ENCODE results near the gene CDC42BPA. TPM values are rescaled to one million over a fixed set of nuclear protein-coding genes. Genes with fewer than 3 reads are reported as not detected.

CDC42BPA gene
- total and polyA plus RNA-seq, 2 donors (not counting 3 experiments of a cell fraction or from before 2014, with no cell fraction given) = 26.1 to 92.6 TPM

DNA sequence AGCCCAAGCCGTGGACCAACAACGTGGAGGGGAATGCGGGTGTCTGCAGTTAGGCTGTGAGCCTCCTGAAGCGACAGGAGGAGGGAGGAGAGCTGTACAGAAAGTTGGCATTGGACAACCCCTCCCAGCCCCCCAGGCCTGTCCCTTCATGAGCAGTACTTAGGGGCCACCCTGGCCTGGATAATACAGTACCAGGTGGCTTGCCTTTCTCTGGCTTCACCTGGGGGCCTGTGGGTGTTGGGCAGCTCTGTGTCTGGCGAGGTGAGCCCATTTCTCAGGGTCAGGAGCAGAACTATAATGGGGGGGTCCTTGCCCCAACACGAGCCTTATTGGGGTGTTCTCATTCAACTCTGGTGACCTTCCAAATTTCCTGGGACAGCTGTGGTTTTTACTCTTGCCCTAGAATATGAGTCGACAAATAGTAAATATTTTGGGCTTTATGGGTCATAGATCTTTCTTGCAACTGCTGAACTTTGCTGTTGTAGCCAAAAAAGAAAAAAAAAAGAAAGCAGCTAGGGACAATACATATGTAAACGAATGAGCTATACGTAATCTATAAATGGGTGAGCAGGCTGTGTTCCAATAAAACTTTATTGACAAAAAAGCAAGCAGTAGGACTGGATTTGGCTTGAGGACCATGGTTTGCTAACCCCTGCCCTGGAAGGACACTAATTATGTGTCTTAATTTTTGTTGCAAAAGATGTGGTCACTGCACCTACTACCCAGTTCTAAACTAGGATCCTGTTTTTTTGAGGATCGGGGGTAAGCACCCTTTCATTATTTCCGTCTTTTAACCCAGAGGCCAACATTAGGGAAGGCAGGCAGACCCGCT lies 366.8 kb downstream of the CDC42BPA start:
- Histone ChIP-seq H3K4me1 (ENCODE audit: control insufficient read depth, extremely low read depth, insufficient read depth, low read length) (no peaks in the 10 kb centered on the region), H3K27ac (ENCODE audit: insufficient read depth, low read depth, low read length) (no peak overlapping the region), H3K79me2 (ENCODE audit: control insufficient read depth, insufficient read depth, low read length) (no peaks in the 10 kb centered on the region), H4K20me1 (replicated peaks; ENCODE audit: control insufficient read depth, extremely low read depth, insufficient read depth, low read length) (no peaks in the 10 kb centered on the region), H3K4me2 (ENCODE audit: insufficient read depth, low read length) (no peak overlapping the region), H3K36me3 (ENCODE audit: control insufficient read depth in 2 of 2, extremely low read depth in 1 of 2, insufficient read depth in 2 of 2, low read length in 2 of 2) (no peaks in the 10 kb centered on the region), H3K4me3 (replicated peaks in 1 of 3; ENCODE audit: insufficient read depth in 1 of 3, low read depth in 1 of 3, low read length in 3 of 3) (no peak overlapping the region), H2AFZ (ENCODE audit: low read depth, low read length) (no peak overlapping the region), H3K9me1 (replicated peaks; ENCODE audit: control insufficient read depth, extremely low read depth, insufficient read depth, low read length) (no peaks in the 10 kb centered on the region), H3K9me3 (replicated peaks; ENCODE audit: control insufficient read depth, insufficient read depth, low read length) (no peaks in the 10 kb centered on the region), H3K27me3 (ENCODE audit: control insufficient read depth in 2 of 2, insufficient read depth in 2 of 2, low read length in 2 of 2) (no peaks in the 10 kb centered on the region), H3K9ac (replicated peaks; ENCODE audit: extremely low read depth, insufficient read depth, low read length) (no peak overlapping the region)
- FAIRE-seq (no peak), DNase-seq (ENCODE audit: low read depth, low spot score) (no peak)
- intact Hi-C loops (cut with micrococcal nuclease) = no loop called here
- no peak for TF ChIP-seq JUN (IDR thresholded peaks at IDR 0.05; ENCODE audit: borderline replicate concordance, insufficient read depth, insufficient read length, low read depth)
- TF ChIP-seq EZH2 (IDR thresholded peaks at IDR 0.05; ENCODE audit: borderline replicate concordance, low read depth, low read length, severe bottlenecking) = no peak
- no peak for TF ChIP-seq FOS (IDR thresholded peaks at IDR 0.05; ENCODE audit: borderline replicate concordance, insufficient read depth, low read length)
- TF ChIP-seq, protein P1, sequence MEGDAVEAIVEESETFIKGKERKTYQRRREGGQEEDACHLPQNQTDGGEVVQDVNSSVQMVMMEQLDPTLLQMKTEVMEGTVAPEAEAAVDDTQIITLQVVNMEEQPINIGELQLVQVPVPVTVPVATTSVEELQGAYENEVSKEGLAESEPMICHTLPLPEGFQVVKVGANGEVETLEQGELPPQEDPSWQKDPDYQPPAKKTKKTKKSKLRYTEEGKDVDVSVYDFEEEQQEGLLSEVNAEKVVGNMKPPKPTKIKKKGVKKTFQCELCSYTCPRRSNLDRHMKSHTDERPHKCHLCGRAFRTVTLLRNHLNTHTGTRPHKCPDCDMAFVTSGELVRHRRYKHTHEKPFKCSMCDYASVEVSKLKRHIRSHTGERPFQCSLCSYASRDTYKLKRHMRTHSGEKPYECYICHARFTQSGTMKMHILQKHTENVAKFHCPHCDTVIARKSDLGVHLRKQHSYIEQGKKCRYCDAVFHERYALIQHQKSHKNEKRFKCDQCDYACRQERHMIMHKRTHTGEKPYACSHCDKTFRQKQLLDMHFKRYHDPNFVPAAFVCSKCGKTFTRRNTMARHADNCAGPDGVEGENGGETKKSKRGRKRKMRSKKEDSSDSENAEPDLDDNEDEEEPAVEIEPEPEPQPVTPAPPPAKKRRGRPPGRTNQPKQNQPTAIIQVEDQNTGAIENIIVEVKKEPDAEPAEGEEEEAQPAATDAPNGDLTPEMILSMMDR (IDR thresholded peaks at IDR 0.05; ENCODE audit: extremely low read depth in 1 of 2, insufficient read depth in 1 of 2, low read depth in 1 of 2, low read length in 2 of 2) = no peak
- TF ChIP-seq POLR2AphosphoS5 (IDR thresholded peaks at IDR 0.05; ENCODE audit: insufficient read depth, low read depth, low read length) = no peak
- no peak for TF ChIP-seq GATA2 (IDR thresholded peaks at IDR 0.05; ENCODE audit: insufficient read depth, insufficient read length, low read depth, low read length)
- POLR2A ChIA-PET = interaction anchor here (0.5 kb wide), 1 partner anchor 13 kb away, joined by 3 read pairs; no protein-coding TSS in a partner anchor
- CTCF ChIA-PET = interaction anchor here (0.9 kb wide), 1 partner anchor 12 kb away, joined by 5 read pairs; no protein-coding TSS in a partner anchor
- no TSS peak for BruUV-seq (replicated peaks)
- dilution Hi-C loops (cut with MboI; ENCODE audit: extremely low pct_ligation_motif_present, low sequenced_read_pairs) = no loop called here

Measured in endothelial cell of umbilical vein (primary cell).